ENCODE measurements around the gene EXD3.

DNA sequence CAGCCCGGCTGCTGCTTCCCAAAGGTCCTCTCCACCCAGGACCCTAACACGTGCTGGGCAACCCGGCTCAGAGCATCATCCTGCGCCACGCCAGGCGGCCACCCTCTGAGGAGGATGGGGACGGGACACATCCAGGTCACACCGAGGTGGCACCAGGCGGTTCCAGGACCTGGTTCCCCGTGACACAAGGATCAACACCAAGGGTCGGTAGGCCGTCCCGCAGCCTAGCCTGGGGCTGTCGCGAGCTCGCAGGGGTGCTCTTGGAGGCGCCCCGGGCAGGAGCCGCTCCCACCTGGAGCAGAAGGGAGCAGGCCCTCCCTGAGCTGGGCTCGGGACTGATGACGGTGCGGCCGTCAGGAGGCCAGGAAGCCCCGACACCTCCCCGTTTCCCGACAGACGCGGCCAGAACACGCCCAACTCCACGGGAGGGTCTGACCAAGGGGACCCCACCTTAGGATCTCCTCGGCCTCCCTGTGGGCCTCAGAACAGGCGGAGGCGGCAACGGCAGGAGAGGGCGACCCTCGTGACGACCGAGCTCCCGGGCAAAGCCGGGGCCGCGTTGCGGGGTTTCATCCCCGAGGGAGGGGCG, 6.3 kb downstream of the EXD3 start:
- TF ChIP-seq, protein P1, sequence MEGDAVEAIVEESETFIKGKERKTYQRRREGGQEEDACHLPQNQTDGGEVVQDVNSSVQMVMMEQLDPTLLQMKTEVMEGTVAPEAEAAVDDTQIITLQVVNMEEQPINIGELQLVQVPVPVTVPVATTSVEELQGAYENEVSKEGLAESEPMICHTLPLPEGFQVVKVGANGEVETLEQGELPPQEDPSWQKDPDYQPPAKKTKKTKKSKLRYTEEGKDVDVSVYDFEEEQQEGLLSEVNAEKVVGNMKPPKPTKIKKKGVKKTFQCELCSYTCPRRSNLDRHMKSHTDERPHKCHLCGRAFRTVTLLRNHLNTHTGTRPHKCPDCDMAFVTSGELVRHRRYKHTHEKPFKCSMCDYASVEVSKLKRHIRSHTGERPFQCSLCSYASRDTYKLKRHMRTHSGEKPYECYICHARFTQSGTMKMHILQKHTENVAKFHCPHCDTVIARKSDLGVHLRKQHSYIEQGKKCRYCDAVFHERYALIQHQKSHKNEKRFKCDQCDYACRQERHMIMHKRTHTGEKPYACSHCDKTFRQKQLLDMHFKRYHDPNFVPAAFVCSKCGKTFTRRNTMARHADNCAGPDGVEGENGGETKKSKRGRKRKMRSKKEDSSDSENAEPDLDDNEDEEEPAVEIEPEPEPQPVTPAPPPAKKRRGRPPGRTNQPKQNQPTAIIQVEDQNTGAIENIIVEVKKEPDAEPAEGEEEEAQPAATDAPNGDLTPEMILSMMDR (conservative IDR thresholded peaks at IDR 0.05; ENCODE audit: low read length), result no peak
- TF ChIP-seq EZH2phosphoT487 (IDR thresholded peaks at IDR 0.05; ENCODE audit: borderline replicate concordance, low read depth, low read length), result no peak
